22Rv1 (cell line): ENCODE measurements around the gene RAD51B.

Source experiments
- CTCF ChIP-seq: fragments of 450-650 bp; IDR thresholded peaks from 2 replicates; pipeline ENCODE4 v1.5.1; 2017; ENCODE audit warnings: mild to moderate bottlenecking
- ZFX ChIP-seq: fragments of 450-650 bp; IDR thresholded peaks from 2 replicates; pipeline ENCODE4 v1.6.1; 2017; ENCODE audit warnings: antibody characterized with exemption, borderline replicate concordance

DNA sequence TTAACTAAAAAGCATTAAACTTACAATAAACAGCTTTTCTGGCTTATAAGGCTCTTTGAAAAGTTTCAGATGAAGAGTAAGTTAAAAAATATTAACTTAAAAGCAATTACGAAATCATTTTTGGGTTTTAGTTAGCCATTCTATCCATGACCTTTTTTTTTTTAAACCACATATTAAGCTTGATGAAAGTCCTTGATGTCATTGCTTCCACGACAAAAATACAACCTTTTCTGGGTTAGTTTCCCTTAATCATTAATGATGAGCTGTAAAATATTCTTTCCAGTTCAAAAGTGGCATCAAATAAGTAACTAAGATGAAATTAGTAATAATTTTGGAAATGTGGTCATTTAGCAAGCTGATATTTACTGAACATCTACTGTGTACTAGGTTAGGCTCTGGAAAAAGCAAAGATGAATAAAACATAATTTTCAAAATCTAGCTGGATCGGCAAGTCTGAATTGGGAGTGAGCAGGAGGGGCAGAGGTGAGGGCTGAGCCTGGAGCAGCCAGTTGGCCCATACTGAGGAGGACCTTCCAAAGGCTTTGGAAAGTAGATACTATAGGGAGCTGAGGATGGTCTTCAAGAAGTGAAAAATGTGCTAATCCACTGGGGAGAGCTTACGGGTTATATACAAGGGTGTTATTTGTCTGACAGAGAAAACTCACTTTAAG, 628.1 kb downstream of the RAD51B start:
- TF ChIP-seq CTCF (no peak), ZFX (no peak)
